IMR-90 (cell line): ENCODE measurements around the gene EXD1. TPM values are rescaled to one million over a fixed set of nuclear protein-coding genes. Genes with fewer than 3 reads are reported as not detected.

ENCODE experiments used
- ATAC-seq: fragments of 200-7000 bp; cut with Tn5 transposase; 2 replicates; pipeline ENCODE4 v1.9.1; 2020; ENCODE audit warnings: low read depth, mild to moderate bottlenecking, moderate library complexity
- BruUV-seq: library from RNA; stranded (reverse); fragments of 400-500 nt; replicated peaks from 2 replicates; lab custom pipeline; 2021; lab: Mats Ljungman, UMichigan
- CTCF ChIA-PET: fragments of 300-600 bp; formaldehyde crosslinking; extraction: SDS; loops from one replicate; lab custom pipeline; 2021; ENCODE audit warnings: antibody characterized with exemption; lab: Yijun Ruan, JAX
- POLR2A ChIA-PET: fragments of 300-600 bp; sonication (Branson Sonifier 250); formaldehyde crosslinking; loops from one replicate; lab custom pipeline; 2022; ENCODE audit warnings: antibody characterized with exemption; ENCODE audit not compliant: unreplicated experiment; lab: Charles Lee
- DNase-seq: peaks from one replicate; pipeline ENCODE4 v3.0.0; 2013
- H2AFZ ChIP-seq: replicated peaks from 2 replicates; pipeline ENCODE3; 2013; ENCODE audit warnings: low read length, mild to moderate bottlenecking; ENCODE audit not compliant: poor library complexity
- H2AK5ac ChIP-seq: 2 replicates; pipeline ENCODE4 v1.6.1; 2013; ENCODE audit warnings: low read depth, low read length, inconsistent platforms
- H2AK9ac ChIP-seq: replicated peaks from 2 replicates; pipeline ENCODE3; 2013; ENCODE audit warnings: mild to moderate bottlenecking, low read depth, low read length, moderate library complexity; ENCODE audit not compliant: poor library complexity
- H2BK120ac ChIP-seq: 2 replicates; pipeline ENCODE4 v1.6.1; 2013; ENCODE audit warnings: low read depth, low read length, inconsistent platforms
- H2BK15ac ChIP-seq: 3 replicates; pipeline ENCODE4 v1.6.1; 2013; ENCODE audit warnings: low read depth, low read length, inconsistent platforms
- H2BK20ac ChIP-seq: 2 replicates; pipeline ENCODE4 v1.6.1; 2013; ENCODE audit warnings: low read depth, mild to moderate bottlenecking, inconsistent platforms, low read length, moderate library complexity
- H2BK5ac ChIP-seq: 2 replicates; pipeline ENCODE4 v1.6.1; 2013; ENCODE audit warnings: mild to moderate bottlenecking, low read depth, low read length, inconsistent platforms; ENCODE audit not compliant: poor library complexity, severe bottlenecking
- H3K14ac ChIP-seq: replicated peaks from 2 replicates; pipeline ENCODE4 v1.6.1; 2013; ENCODE audit warnings: low read depth, low read length, inconsistent platforms
- H3K18ac ChIP-seq: 2 replicates; pipeline ENCODE4 v1.6.1; 2013; ENCODE audit warnings: low read depth, low read length, control low read depth
- H3K23ac ChIP-seq: 2 replicates; pipeline ENCODE4 v1.6.1; 2013; ENCODE audit warnings: low read depth, low read length, inconsistent platforms
- H3K27ac ChIP-seq: 2 replicates; pipeline ENCODE4 v1.5.1; 2013; ENCODE audit warnings: mild to moderate bottlenecking, control low read depth, low read length; ENCODE audit not compliant: insufficient read depth
- H3K27me3 ChIP-seq: 2 replicates; pipeline ENCODE4 v1.6.1; 2013; ENCODE audit warnings: low read length; ENCODE audit not compliant: control insufficient read depth, insufficient read depth
- H3K36me3 ChIP-seq: 2 replicates; pipeline ENCODE4 v1.6.1; 2013; ENCODE audit warnings: low read length, mixed read lengths; ENCODE audit not compliant: control insufficient read depth, insufficient read depth
- H3K4ac ChIP-seq: 2 replicates; pipeline ENCODE4 v1.6.1; 2013; ENCODE audit warnings: low read depth, low read length, inconsistent platforms
- H3K4me1 ChIP-seq: 2 replicates; pipeline ENCODE4 v1.6.1; 2013; ENCODE audit warnings: low read length, mixed read lengths; ENCODE audit not compliant: control insufficient read depth, insufficient read depth
- H3K4me2 ChIP-seq: 2 replicates; pipeline ENCODE4 v1.6.1; 2013; ENCODE audit warnings: low read depth, mild to moderate bottlenecking, control low read depth, low read length, moderate library complexity
- H3K4me3 ChIP-seq: 2 replicates; pipeline ENCODE4 v1.5.1; 2013; ENCODE audit warnings: low read depth, mild to moderate bottlenecking, control low read depth, low read length, moderate library complexity; ENCODE audit not compliant: insufficient read depth
- H3K56ac ChIP-seq: 2 replicates; pipeline ENCODE4 v1.6.1; 2013; ENCODE audit warnings: low read length, inconsistent platforms; ENCODE audit not compliant: insufficient read depth; ENCODE audit errors: extremely low read depth
- H3K79me1 ChIP-seq, 2 experiments: 2 replicates each; pipeline ENCODE4 v1.6.1; 2013; ENCODE audit warnings: low read length in 2 of 2, inconsistent platforms in 1 of 2, low read depth in 1 of 2
- H3K9ac ChIP-seq: 2 replicates; pipeline ENCODE4 v1.6.1; 2013; ENCODE audit warnings: low read depth, low read length, control low read depth
- H3K9me1 ChIP-seq: 2 replicates; pipeline ENCODE4 v1.6.1; 2013; ENCODE audit warnings: low read length, inconsistent platforms; ENCODE audit not compliant: insufficient read depth
- H3K9me3 ChIP-seq: 2 replicates; pipeline ENCODE4 v1.6.1; 2013; ENCODE audit warnings: low read length; ENCODE audit not compliant: control insufficient read depth, insufficient read depth
- H4K20me1 ChIP-seq: 2 replicates; pipeline ENCODE4 v1.6.1; 2013; ENCODE audit warnings: low read length, inconsistent platforms; ENCODE audit not compliant: insufficient read depth
- H4K5ac ChIP-seq: 2 replicates; pipeline ENCODE4 v1.6.1; 2013; ENCODE audit warnings: mild to moderate bottlenecking, low read depth, low read length, control low read depth
- H4K8ac ChIP-seq, 2 experiments: 2 replicates each; pipeline ENCODE4 v1.6.1; 2013; ENCODE audit warnings: low read depth in 2 of 2, low read length in 2 of 2, control low read depth in 1 of 2, inconsistent platforms in 1 of 2
- H4K91ac ChIP-seq: 2 replicates; pipeline ENCODE4 v1.6.1; 2013; ENCODE audit warnings: low read depth, low read length, inconsistent platforms; ENCODE audit not compliant: insufficient read depth
- BHLHE40 ChIP-seq: fragments of 150-350 bp; IDR thresholded peaks from 2 replicates; pipeline ENCODE4 v1.6.1; 2016; ENCODE audit warnings: mild to moderate bottlenecking, low read depth, low read length
- CEBPB ChIP-seq: IDR thresholded peaks from 2 replicates; pipeline ENCODE4 v1.6.1; 2012; ENCODE audit warnings: low read depth, low read length, improper control_type of control experiment
- CHD1 ChIP-seq: IDR thresholded peaks from 2 replicates; pipeline ENCODE4 v1.6.1; 2012; ENCODE audit warnings: low read depth, low read length, improper control_type of control experiment
- ELK1 ChIP-seq: fragments of 150-350 bp; IDR thresholded peaks from 2 replicates; pipeline ENCODE4 v1.6.1; 2016; ENCODE audit warnings: low read depth, mild to moderate bottlenecking, low read length, moderate library complexity, borderline replicate concordance
- FOS ChIP-seq: fragments of 150-350 bp; IDR thresholded peaks from 2 replicates; pipeline ENCODE4 v1.6.1; 2016; ENCODE audit warnings: low read depth, low read length
- MAFK ChIP-seq: IDR thresholded peaks from 2 replicates; pipeline ENCODE4 v1.6.1; 2012; ENCODE audit warnings: low read depth, low read length, improper control_type of control experiment
- MAZ ChIP-seq: IDR thresholded peaks from 2 replicates; pipeline ENCODE4 v1.6.1; 2012; ENCODE audit warnings: low read depth, mild to moderate bottlenecking, low read length, improper control_type of control experiment, moderate library complexity, borderline replicate concordance
- MXI1 ChIP-seq: IDR thresholded peaks from 2 replicates; pipeline ENCODE4 v1.6.1; 2012; ENCODE audit warnings: low read depth, mild to moderate bottlenecking, low read length, moderate library complexity, borderline replicate concordance
- NFE2L2 ChIP-seq: fragments of 150-350 bp; IDR thresholded peaks from 2 replicates; pipeline ENCODE4 v1.6.1; 2016; ENCODE audit warnings: low read depth, mild to moderate bottlenecking, low read length
- POLR2A ChIP-seq: IDR thresholded peaks from 2 replicates; pipeline ENCODE4 v1.6.1; 2012; ENCODE audit warnings: mild to moderate bottlenecking, low read depth, low read length
- RAD21 ChIP-seq: IDR thresholded peaks from 2 replicates; pipeline ENCODE4 v1.6.1; 2012; ENCODE audit warnings: low read length, improper control_type of control experiment
- RCOR1 ChIP-seq: IDR thresholded peaks from 2 replicates; pipeline ENCODE4 v1.6.1; 2012; ENCODE audit warnings: mild to moderate bottlenecking, low read length, improper control_type of control experiment; ENCODE audit not compliant: insufficient replicate concordance
- WGBS, 2 experiments: methylation state at CpG; one replicate each; pipeline versions ENCODE4 v1.1.5 to v1.1.7; 2013; ENCODE audit warnings: missing lambda C conversion rate in 2 of 2; ENCODE audit not compliant: insufficient read length in 1 of 2; ENCODE audit errors: extremely low coverage in 2 of 2; 5-methylcytosine and 5-hydroxymethylcytosine counted together
- dilution Hi-C: fragments of 300-500 bp; cut with HindIII; formaldehyde crosslinking; loops from one replicate; pipeline ENCODE4 v1.14.3; 2018; ENCODE audit warnings: low sequenced_read_pairs; ENCODE audit not compliant: unreplicated experiment
- in situ Hi-C: fragments of 300-500 bp; cut with MboI; formaldehyde crosslinking; loops from 3 replicates; pipeline ENCODE4 v1.14.3; 2019; ENCODE audit warnings: low sequenced_read_pairs, inconsistent platforms, mixed read lengths
- intact Hi-C: fragments of 100-400 bp; cut with micrococcal nuclease; formaldehyde crosslinking; loops from 2 replicates; pipeline ENCODE4 v1.10.0; 2022
- polyA plus RNA-seq, 3 experiments: library from polyadenylated mRNA; depleted of rRNA; stranded (reverse); fragments of >200 nt; gene quantifications; 2 replicates each; pipeline ENCODE4 v1.2.3, GENCODE V29; 2012; ENCODE audit warnings: low replicate concordance in 1 of 3
- total RNA-seq: library from RNA; depleted of rRNA; stranded (reverse); fragments of >200 nt; gene quantifications from 2 replicates; pipeline ENCODE4 v1.2.3, GENCODE V29; 2012
- TF ChIP-seq, protein P1 (sequence below): conservative IDR thresholded peaks from 2 replicates; pipeline ENCODE4 v1.5.1; 2012; ENCODE audit warnings: mild to moderate bottlenecking, low read depth, low read length, improper control_type of control experiment

The EXD1 gene
- total and polyA plus RNA-seq, 2 of the 4 experiments (the other 2 are of a cell fraction): not detected

DNA sequence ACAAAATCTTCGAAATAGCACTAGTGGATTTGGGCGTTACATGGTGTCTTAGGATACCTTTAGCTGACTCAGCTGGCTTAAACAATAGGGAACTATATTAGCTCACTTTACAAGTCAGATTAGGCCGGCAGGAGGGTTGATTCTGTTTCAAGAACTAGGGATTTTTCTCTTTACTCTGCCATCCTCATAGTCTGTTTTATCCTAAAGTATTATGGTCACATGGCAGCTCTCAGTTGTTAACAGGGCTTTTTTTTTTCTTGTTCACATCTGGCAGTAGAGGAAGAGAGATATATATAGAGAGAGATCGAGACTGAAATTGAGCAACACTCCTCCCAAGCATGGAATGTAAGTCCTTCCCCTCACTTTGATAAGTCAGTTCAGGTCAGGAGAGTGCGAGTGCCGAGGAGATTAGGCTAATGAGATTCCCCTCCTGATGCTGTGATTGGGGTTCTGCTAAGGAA, 33.4 kb upstream of the EXD1 start:
- peaks cover 0 to 6% of the 10 kb centered on the region in 2 experiments; a peak in 3 of 4 replicates for H3K79me1 ChIP-seq
- H3K4me1 ChIP-seq: peaks cover 1% of the 10 kb centered on the region
- WGBS, 2 experiments: 100% methylated on average over 1 of the region's 6 CpGs; no CpG with 5 or more reads in 1 of the 2 experiments
- H4K91ac ChIP-seq: no peak overlapping the region
- H2BK20ac ChIP-seq: no peak overlapping the region
- CTCF ChIA-PET: no interaction called here
- no peak overlapping the region for H2BK15ac ChIP-seq
- no peak overlapping the region for H2AK9ac ChIP-seq
- H2AFZ ChIP-seq: no peak overlapping the region
- H3K27me3 ChIP-seq: no peaks in the 10 kb centered on the region
- in situ Hi-C loops (no loop called here), dilution Hi-C loops (no loop called here), intact Hi-C loops (no loop called here)
- no peak overlapping the region for H3K4me3 ChIP-seq
- no peak overlapping the region for H2AK5ac ChIP-seq
- H3K18ac ChIP-seq: no peak overlapping the region
- no peak overlapping the region for H3K56ac ChIP-seq
- H3K4ac ChIP-seq: no peak overlapping the region
- H3K14ac ChIP-seq: no peak overlapping the region
- no peaks in the 10 kb centered on the region for H3K9me3 ChIP-seq
- H4K20me1 ChIP-seq: no peaks in the 10 kb centered on the region
- no peak overlapping the region for H4K5ac ChIP-seq
- peak; percentile 51 for ATAC-seq
- no peak overlapping the region for H3K4me2 ChIP-seq
- no peak overlapping the region for H3K9ac ChIP-seq
- no peak overlapping the region for H4K8ac ChIP-seq
- peaks cover 5% of the 10 kb centered on the region for H3K36me3 ChIP-seq
- TF ChIP-seq FOS: no peak
- no peak for TF ChIP-seq CHD1
- TF ChIP-seq MAZ: no peak
- no peak for TF ChIP-seq MXI1
- TF ChIP-seq RAD21: no peak
- TF ChIP-seq NFE2L2: no peak
- TF ChIP-seq ELK1: no peak
- no peak for TF ChIP-seq POLR2A
- peak; percentile 48 for TF ChIP-seq MAFK
- TF ChIP-seq RCOR1: no peak
- peak; percentile 50; the same call in 1 of the 2 replicates for TF ChIP-seq CEBPB
- TF ChIP-seq BHLHE40: no peak
- TF ChIP-seq, protein P1, sequence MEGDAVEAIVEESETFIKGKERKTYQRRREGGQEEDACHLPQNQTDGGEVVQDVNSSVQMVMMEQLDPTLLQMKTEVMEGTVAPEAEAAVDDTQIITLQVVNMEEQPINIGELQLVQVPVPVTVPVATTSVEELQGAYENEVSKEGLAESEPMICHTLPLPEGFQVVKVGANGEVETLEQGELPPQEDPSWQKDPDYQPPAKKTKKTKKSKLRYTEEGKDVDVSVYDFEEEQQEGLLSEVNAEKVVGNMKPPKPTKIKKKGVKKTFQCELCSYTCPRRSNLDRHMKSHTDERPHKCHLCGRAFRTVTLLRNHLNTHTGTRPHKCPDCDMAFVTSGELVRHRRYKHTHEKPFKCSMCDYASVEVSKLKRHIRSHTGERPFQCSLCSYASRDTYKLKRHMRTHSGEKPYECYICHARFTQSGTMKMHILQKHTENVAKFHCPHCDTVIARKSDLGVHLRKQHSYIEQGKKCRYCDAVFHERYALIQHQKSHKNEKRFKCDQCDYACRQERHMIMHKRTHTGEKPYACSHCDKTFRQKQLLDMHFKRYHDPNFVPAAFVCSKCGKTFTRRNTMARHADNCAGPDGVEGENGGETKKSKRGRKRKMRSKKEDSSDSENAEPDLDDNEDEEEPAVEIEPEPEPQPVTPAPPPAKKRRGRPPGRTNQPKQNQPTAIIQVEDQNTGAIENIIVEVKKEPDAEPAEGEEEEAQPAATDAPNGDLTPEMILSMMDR: no peak
- no TSS peak for BruUV-seq
- no peak overlapping the region for H3K23ac ChIP-seq
- POLR2A ChIA-PET: no interaction called here
- H2BK5ac ChIP-seq: no peak overlapping the region
- H3K9me1 ChIP-seq: peaks cover 5% of the 10 kb centered on the region; the same call in 1 of the 2 replicates
- H2BK120ac ChIP-seq: no peak overlapping the region
- no peak overlapping the region for H3K27ac ChIP-seq
- DNase-seq: peak; percentile 52
